ENCODE data around the gene RASAL2.

The RASAL2 gene

DNA sequence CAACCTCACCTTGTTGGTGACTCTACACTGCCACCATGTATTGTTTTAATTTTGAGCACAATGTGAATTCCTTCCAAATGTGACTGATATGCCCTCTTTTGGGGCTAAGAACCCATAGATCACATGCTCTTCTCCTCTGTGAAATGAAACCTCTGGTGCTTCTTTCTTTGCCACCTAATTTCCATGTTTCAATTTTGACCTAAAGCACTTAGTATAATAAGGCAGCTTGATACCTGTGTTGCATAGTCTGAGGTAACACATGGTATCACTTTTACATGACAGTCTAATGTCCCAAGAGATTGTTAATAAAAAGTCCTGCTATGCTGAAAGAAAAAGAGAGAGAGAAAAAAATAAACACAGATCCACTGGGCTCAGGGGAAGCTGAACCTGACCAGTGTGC, 378.6 kb downstream of the RASAL2 start:
- DNase-seq = no peak

DNA sequence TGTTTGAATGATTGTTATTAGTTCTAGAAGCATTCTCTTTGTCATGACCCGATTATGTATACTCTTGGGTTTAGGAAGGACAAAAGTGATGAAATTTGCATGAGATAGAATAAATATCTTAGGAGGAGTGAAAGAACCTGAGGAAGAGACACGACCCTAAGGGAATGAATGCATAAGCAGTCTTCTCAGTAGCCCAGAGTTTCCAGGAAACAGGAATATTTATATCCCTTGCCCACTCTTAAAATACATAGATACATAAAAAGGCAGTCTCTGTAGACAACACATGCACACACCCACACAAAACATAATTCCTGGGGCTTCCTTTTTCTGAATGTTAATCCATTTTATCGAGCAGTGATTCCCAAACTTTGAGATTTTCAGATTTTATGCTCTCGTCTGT, 383.5 kb downstream of the RASAL2 start:
- no peak for DNase-seq

DNA sequence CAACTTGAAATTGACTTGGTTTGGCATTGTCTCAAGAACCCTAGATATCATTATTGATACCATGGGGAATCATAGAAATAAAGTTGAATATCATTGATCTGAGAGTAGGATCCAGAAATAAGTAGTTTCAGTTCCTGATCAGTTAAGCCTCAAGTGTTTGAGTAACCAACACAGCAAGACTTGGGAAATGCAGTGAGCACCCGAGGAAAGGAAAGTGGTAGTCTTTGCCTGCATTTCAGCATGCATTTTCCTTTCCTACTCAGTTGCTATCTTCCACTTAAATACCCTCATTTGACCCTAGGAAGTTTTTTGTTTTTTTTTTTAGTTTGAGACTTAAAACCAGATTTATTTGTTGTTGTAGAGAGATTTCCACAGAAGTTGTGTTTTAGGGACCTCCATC, 383.9 kb downstream of the RASAL2 start:
- no peak for DNase-seq

DNA sequence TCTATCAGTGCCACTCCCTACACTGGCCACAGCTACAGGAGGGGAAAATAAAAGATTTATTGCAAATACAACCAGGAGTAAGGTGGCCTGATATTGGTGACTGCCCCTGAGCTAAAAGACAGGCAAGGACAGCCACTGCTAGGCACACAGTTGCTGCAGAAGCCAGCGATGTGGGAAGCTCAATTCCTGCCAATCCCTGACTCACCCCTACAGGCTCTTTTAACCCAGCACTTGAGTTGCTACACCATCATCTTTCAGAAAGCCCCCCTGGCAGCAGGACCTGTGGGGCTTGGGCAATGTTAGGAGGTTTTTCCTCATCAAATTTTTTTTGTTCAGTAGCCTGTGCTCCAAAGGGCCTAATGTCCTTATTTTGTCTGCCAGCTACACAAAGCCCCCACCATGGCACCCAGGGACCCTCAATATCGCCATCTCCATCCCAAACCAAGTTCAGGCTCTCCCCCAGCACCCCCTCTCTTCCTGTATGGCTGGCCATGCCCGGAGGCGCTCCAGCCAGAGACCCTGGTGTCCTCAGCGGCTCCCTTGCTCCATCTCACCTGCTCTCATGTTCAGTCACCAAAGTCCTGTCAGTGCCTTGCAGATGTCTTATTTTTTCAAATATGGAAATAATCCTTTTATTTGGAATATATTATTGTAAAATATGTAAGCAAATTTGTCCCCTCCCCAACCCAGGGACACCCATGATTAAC, 389.5 kb downstream of the RASAL2 start:
- DNase-seq = no peak

DNA sequence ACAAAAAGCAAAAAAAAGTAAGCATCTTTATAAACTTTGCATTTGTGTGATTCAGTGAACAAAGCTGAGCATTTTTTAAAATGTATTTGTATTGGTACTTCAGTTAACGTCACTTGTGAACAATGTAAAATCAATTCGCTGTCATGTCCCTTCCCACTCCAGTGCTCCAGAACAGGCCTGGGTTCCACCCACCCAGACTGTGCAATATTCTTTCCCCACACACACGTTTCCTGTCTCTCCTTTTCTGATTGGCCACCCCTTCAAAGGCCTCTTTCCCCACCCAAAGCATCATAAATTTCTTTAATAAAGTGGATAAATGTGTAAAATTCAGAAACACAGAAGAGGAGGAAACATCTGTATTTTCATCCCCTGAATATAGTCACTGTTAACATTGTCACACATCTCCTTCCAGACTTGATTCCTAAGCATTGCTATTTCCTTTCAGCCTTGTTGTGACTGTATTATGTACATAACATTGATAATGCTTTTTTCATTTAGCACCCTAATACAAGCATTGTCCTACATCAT, 390.9 kb downstream of the RASAL2 start:
- no peak for DNase-seq

DNA sequence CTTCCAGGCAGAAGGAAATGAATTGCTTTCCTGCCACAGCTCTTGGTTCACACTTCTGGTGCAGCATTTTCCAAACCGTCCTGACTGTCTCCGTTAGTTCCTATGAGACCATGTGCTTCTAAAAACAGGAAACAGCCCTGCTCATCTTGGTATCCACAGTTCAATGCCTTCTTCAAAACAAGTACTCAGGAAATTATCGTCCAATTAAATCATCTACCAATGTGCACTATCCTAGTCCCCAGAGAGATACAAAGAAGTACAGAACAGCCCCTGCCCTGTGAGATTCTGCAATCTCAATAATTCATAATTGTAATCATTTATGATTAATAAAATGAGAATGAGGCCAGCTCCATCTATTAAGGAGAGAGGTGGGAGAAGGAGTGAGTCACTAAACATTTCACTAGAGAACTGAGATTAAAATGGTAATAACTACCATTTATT, 391.7 kb downstream of the RASAL2 start:
- no peak for DNase-seq

DNA sequence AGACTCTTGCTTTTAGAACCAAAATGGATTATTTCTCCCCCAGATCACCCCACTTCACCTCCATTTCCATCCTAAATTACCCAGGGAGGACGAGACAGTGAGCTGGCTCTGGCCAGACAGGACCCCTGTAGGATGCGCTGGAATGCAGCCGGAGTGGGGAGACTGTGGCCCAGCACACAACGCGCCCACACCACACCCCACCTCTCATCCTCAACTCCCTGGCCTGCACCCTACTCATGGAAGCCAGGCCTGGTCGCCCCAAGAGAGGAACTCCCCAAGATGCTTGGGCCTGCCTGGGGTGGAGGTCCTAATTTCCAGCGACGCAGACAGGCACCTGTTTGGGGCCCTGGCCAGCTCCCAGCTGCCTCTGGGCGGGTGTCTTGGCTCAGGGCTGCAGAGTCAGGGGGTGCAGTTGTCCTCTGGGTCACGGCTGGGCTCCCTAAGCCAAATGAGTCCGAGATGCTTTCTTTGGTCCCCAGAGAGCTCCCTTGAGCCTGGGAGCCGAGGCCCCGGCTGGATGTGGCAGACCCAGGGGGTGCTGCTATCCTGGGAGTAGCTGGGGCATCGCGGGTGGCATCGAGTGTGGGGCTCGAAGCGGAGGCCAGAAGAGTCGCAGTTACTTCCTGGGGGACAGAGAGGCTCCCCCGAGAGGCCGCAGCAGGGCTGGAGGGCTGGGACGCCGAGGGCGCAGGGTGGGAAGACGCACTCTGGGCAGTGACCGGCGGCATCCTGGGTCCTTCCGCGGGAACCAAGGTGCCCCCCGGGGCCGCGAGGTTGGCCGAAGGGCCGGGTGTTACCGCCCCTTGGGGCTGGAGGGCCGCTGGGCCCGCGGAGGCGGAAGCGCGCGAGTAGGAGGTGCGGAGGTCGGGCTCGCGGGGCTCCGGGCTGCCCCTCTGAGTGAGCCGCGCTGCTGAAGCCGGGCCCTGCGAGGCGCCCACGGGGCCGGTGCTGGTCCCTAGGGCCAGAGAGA, 392.5 kb downstream of the RASAL2 start:
- DNase-seq = peak; percentile 46

DNA sequence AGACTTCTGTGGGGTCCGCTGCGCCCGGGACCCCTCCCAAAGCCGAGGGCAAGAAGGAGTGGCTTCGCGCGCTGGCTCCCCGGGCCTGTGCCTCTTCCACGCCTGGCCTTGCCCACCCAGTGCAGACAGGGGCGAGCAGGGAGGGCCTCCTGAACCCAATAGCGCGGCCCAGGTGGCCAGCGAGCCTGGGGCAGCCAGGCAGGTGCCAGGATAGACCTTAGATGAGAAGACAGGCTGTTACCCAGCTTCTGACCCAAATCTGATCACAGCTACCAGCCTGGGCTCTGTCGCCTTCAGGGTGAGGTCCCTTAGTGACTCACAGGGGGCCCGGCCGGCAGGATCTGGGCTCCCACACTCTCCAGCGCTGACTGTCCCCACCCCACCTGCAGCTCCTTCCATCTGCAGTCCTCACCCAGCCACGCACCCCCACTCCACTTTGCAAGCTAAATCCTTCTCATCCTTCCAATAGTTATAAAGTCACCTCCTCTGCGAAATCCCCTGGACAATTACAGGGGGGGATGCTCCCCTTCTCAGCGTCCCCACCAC, 393.2 kb downstream of the RASAL2 start:
- peak; percentile 55 for DNase-seq

DNA sequence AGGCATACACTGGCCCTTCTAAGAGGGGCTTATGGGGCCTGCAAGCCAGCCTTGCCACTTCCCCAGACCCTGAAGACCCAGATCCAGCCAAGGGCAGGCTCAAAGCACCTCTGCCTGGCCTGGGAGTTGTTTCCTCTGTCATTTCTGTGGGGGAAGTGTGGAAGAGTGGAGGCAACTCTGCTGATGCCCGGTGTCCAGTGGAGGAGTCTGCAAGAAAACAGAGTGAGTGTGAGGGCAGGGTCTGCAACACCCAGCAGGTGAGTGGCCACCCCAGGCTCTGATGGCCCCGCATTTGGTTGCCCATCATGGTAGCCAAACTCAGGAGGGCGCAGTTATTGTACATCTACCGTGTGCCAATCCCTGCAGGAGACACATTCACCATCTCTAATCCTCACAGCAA, 394.5 kb downstream of the RASAL2 start:
- peak; percentile 42 for DNase-seq

DNA sequence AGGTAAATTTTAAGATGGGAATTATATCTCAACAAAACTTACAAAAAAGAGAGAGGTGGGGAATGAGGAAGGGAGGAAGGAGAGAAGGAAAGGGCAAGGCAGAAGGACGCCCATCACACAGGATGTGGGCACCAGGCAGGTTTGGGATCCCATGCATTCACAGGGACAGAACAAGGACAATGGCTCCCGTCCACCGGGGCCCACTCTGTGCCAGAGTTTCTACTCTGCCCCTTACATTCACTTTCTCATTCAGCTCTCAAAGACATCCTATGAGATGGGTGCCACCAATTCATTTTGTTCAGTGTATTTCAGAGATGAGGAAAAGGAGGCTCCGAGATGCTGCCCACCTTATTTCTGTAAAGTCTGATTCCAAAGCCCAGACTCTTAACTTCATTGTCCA, 395.5 kb downstream of the RASAL2 start:
- no peak for DNase-seq

DNA sequence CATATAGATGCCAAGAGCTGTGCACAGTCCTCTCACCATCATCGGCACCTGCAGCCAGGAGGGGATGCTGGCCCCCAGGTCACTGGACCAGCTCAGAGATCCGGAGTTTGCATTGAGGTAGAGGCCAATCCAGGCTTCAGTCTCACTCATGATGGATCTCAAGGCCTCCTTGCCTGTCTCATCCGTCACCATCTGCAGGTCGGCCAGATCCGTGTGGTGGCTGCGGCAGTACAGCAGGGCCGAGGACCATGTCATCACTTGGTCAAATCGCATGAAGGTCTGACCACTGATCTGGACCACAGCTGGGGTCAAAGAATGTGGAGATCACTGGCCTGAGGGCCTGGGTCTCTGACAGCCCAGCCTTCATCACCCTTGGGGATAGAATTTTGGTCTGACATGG, 396.2 kb downstream of the RASAL2 start:
- no peak for DNase-seq

DNA sequence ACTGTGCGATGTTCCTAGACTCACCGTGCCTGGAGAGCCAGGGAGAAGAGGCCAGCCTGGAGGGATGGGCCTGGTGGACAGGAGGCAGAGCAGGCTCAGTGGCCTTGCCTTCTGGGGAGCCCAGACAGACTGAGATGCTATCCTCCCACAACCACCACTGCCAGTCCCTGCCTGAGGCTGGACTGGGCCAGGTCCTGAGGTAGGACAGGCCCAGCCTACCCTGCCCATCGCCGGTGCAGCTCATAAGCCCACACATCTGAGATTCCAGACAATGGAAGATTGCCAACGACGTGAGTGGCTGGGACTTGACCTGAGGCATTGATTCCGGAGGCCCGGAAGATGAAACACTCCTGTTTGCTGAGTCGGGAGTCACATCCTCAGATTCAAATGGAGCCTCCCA, 397.1 kb downstream of the RASAL2 start:
- no peak for DNase-seq

DNA sequence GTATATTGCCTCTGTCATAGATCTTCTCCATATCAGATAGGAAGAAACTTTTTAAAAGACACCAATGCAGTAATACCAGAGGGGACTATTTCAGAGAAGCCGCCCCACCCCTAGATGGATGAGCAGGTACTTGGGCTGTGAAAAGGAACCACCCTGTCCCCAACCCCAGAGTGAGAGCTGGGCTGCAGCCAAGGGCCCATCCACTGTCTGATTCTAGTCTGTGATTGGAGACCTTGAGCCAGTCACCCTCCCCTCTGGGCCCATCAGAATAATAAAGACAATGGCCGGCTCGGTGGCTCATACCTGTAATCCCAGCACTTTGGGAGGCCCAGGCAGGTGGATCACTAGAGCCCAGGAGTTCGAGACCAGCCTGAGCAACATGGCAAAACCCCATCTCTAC, 397.8 kb downstream of the RASAL2 start:
- DNase-seq = no peak

DNA sequence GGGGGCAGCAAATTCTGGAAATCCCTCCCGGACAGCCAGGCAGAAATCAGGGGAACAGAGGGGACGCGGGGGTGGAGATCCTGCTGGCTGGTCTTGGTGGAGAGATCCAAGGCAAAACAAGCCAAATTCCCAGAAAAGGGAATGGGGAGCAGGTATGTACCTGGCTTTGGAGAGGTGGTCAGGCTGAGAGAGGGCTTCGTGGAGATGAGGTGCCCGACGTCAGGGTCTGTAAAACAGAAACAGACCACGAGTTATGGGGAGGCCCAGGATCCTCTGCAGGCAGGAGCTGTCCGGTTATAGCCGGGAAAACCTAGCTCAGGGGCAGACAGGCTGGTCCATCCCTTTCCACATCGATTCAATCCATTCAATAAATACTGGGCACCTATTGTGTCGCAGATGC, 398.4 kb downstream of the RASAL2 start:
- DNase-seq = no peak

DNA sequence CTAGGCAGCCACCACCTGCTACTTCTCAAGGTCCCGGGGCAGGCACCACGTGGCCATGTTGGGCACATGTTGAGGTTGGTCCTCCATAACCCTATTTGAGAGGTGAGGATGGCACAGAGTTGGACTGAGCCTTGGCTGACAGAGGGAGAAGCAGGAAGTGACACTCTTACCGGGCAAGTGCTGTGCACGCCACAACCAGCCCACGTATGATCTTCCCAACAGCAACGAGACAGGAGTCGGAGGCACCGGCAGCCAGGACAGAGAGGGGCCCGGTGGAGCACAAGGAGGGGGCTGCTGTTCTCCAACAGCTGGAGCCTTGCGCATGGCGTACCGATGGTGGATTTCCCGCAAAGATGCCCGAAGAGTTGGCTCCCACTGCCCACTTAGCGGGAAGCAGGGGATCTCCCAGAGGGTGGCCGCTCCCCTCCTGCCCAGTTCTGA, 399.4 kb downstream of the RASAL2 start:
- no peak for DNase-seq

DNA sequence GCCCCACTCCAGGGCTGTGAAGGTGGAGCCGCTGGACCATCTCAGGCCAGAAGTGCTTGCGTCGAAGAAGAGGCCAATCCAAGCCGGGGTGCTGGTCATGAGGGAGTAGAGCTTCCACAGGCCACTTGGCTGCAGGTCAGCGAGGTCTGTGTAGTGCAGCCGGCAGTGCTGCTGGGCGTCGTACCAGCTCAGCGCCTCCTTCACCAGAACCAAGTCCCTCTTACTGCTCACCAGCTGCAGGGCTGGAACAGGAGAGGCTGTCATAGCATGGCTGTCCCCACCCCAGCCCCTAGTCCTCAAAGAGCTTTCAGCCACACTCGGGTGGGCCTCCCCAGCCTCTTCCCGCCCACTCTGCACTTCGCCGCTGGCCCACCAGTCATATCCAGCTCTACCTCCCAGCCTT, 400.7 kb downstream of the RASAL2 start:
- no peak for DNase-seq

DNA sequence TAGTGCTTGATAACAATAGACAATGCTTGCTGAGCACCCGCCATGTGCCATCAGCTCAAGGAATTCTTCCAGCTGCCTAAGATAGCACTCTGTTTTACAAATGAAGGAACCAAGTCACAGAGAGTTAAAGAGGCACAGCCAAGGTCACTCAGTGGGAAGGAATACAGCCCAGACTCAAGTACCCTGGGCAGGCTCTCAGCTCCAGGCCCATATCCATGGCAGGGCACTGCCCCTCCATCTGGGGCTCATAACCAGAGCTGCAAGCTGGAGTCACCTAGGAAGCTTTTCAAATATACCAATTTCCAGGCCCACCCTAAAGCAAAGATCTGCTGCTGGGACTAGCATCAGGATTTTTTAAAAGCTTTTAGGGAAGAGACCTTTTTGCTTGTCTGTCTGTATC, 401.3 kb downstream of the RASAL2 start:
- DNase-seq = no peak

DNA sequence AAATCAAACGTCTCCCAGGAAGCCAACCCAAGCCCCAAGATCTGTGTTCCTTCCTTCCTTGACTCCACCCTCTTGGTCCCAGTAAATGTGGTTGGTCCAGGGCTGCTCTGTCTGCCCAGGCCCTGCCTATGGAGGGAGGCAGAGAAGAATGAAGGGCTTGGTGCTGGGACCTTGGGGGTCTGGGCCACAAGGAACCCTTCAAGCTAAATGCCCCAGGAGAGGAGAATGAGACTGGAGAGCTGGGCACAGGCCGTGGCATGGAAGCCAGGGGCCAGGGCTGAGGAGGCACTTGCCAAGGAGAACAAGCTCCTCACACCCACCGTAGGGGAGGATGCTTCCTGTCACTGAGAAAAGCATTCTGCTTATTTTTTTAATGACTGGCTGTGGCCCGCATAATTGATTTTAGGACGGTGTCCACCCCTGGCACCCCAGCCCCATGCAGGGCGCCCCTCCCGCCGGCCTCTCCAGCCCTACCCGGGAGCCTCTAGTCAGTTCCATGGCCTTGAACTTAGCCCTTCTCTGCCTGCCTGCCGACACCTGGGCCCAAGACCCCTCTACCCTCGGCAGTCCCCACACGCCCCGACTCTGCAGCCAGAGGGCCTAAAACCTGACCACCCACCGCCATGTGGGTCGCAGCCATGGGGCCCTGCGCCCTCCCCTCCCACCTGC, 402.0 kb downstream of the RASAL2 start:
- no peak for DNase-seq

DNA sequence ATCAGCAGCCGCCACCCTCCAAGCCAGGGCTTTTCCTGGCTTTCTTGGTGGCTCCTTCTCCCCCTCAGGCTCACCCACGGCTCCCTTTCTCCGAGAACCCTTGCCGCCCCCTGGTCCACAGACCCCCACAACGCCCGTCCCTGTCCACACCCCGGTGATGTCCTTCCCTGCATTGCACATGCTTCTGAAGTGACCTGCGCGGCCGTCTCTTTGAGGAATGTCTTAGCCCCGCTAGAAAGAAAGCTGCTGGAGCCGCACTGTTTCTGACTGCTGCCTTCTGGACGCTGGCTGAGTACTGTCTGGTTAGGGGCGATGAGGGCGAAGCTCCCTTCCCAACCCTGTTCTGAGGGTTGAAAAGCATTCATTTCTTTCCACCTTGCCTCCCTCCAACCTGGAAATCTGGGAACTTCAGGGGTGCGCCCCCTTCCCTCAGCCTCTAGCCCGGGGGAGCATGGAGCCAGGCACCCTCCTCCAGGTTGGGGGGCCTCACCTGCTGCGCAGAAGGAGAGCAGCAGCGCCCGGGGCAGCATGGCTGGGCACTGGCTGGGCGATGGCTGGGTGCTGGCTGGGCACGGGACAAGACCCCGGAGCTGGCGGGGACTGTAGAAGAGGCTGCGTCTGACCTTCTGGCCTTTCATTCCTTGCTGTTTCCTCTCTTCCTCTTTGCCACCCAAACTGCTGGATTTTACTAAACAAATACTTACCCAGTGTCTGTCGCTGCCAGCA, 402.7 kb downstream of the RASAL2 start, which contains the start of gene CLEC20A:
Gene CLEC20A, minus strand, starts transcription at position 555 of the 726 bp plus-strand sequence. Its CDS starts 25 bp downstream, at position 530.
- DNase-seq = no peak

DNA sequence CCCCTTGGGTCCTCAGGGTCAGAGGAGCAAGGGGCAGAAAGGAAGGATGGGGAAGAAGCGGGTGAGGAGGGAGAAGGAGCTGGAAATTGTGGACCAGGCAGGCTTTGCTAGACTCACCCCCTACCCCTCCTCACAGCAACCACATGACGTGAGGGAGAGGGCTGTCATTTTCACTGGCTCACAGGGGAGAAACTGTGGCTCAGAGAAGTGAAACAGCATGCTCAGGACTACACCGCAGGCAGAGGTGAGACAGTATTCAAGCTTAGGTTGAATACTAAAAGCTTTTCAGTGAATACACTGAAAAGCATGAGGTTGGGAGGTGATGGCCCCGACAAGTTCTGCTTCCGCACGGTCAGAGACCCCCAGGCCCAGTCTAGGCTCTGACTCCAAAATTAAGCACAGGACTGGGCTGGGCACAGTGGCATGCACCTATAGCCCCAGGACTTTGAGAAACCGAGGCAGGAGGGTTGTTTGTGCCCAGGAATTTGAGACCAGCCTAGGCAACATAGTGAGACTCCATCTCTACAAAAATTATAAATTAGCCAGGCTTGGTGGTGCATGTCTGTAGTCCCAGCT, 404.1 kb downstream of the RASAL2 start:
- no peak for DNase-seq

DNA sequence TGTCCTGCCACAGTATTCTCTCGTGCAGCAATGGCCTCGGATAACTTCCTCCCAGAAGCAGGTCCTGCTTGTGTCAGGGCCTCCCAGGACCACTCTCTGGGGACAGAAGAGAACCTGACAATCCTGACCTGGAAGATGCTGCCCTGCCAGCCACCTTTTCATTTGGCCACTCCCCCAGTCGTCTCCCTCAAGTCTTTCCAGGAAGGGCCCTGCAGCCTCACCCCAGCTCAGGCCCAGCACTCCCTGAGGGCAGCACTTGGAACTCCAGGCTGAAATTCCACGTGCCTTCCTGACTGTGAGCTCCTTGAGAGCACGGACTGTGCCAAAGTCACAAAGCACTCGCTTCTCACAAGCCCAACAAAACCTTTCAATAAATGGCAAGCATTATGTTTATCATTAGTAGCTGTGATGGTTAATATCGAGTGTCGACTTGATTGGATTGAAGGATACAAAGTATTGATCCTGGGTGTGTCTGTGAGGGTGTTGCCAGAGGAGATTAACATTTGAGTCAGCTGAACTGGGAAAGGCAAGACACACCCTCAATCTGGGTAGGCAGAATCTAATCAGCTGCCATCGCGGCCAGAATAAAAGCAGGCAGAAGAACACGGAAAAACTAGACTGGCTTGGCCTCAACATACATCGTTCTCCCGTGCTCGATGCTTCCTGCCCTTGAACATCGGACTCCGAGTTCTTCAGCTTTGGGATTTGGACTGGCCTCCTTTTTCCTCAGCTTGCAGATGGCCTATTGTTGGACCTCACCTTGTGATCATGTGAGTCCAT, 405.2 kb downstream of the RASAL2 start:
- peak; percentile 68 for DNase-seq

Measured in islet precursor cell (in vitro differentiated cells).